HG02571 (cell line): ENCODE measurements around the gene OR52K1.
"Not testable (repeated sequence)": the region's sequence is repeated elsewhere in the genome, so short reads cannot be mapped to it uniquely, and the experiment has no call there.

Experiments
- ATAC-seq: cut with Tn5 transposase; IDR thresholded peaks from one replicate; pipeline ENCODE4 v1.9.1; 2021; ENCODE audit warnings: mild to moderate bottlenecking, moderate library complexity; ENCODE audit not compliant: unreplicated experiment

OR52K1 gene

DNA sequence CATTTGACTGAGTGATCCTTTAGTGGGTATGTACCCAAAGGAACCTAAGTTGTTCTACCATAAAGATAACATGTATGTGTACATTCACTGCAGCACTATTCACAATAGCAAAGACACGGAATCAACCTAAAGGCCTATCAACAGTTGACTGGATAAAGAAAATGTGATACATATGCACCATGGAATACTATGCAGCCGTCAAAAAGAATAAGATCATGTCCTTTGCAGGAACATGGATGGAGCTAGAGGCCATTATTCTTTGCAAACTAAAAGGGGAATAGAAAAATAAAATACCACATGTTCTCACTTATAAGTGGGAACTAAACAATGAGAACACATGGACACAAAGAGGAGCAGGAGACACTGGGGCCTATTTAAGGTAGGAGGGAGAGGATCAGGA is 9.0 kb downstream of the OR52K1 start:
- ATAC-seq = not testable (repeated sequence)

DNA sequence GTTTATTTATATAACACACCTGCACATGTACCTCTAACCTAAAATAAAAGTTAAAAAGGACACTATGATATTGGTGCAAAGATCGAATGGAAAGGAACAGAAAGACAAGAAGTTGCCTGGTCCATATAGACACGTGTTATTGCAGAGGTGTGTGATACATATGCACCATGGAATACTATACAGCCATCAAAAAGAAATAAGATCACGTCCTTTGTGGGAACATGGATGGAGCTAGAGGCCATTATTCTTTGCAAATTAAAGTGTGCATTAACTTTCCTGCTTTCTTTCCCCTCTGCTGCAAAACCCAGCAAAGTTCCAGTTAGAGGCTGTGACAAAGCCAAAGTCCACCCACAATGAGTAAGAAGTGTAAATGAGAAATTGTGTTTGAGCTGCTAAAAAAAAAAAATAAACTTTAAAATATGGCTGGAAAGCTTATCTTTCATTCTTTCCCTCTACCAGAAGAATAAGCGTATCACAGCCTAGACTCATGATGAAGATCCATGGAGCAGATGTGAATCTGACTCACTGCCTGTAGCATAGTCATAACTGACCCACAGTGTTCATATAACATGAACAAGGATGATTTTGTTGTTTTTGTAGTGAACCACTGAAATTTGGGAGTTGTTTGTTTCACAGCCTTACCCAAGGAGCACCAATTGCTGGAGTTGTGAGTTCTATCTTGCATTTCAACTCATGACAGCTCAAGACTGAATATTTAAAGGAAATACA is 9.6 kb downstream of the OR52K1 start:
- no peak for ATAC-seq

DNA sequence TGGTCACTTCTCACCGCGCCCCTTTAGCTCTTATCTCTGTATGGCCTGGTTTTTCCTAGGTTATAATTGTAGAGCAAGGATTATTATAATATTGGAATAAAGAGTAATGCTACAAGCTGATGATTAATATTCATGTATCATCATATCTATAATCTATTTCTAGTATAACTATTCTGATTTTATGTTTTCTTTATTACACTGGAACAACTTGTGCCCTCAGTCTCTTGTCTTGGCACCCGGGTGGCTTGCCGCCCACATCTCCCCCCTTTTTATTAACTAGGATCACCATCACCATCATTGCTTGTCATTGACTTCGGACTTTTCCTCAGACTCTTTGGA is 11.0 kb downstream of the OR52K1 start:
- ATAC-seq = no peak

DNA sequence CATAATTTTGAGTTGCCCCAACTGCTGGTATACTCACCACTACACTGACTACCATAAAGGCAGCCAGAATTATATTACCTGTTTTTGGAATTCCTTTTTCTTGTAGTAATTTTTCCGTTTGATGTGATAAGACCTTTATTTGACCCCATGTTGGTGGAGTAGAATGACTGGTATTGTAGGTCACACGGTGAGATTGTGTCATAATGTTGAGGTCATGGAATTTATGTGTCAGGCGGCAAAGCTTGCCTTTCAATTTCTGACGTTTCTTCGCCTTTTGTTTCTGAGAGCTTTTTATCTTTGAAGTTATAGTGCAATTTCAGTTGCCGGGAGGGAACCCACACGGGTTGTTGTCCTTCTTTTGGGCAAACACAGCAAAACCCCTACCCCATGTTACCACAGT is 13.0 kb downstream of the OR52K1 start:
- no peak for ATAC-seq

DNA sequence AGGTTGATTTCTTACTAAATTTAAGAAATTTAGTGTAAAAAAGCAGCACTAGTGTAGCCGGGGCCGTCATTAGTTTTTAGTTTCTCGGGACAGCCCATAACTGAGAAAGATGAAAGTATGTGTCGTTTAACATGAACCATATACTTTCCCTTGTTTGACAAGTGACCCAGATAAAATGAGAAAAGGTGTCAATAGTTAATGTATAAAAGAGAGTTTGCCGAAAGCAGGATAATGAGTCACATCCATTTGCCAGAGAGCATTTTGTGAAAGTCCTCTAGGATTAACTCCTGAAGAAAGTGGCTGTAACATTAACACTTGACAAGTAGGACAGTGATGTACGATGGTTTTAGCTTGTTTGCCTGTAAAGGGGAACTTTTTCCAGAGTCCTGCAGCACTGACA is 13.5 kb downstream of the OR52K1 start:
- ATAC-seq = no peak

DNA sequence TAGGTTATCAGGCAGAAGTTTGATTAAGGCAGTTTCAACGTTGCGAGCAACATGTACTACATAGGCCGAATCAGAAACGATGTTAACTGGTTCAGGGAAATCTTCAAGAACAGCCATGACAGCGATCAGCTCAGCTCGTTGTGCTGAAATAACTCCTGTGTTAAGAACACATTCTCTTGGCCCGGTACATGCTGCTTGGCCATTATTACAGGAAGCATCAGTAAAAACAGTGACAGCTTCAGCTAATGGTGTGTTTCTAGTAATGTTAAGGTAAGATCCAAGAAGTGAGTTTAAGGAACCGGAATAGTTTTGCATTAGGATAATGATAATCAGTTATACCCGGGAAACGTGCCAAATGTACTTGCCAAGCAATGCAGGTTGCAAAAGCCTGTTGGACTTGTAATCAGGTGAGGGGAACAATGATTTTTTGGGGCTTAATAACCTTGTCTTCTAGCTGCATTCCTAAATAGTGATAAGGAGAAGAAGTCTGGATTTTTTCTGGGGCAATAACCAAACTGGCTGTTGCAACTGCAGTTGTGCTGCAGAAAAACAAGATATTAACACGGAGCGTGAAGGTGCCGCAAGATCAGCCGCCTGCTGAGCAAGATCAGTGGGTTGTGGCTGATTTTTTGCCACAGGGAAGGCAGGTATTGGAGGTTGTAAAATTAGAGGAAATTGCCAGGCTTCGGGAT is 14.3 kb downstream of the OR52K1 start:
- ATAC-seq = no peak

DNA sequence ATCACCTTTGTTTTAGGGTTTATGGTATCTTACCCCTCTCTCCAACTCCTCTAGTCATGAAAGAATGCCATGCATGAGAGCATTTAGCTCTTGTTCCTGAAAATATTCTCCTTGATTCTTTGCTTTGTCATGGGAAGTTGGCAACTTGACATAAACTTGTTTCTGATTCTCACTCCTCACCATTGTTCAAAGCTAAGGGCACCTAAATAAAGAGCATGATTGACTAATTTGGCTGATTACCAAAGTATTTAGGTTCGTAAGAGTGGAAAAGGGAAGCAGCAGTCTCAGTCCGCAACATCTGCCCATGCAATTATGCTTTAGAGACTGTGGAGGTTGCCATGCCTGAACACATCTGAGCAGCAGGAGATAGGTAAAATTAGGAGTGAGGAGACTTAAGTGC is 26.4 kb downstream of the OR52K1 start:
- no peak for ATAC-seq

DNA sequence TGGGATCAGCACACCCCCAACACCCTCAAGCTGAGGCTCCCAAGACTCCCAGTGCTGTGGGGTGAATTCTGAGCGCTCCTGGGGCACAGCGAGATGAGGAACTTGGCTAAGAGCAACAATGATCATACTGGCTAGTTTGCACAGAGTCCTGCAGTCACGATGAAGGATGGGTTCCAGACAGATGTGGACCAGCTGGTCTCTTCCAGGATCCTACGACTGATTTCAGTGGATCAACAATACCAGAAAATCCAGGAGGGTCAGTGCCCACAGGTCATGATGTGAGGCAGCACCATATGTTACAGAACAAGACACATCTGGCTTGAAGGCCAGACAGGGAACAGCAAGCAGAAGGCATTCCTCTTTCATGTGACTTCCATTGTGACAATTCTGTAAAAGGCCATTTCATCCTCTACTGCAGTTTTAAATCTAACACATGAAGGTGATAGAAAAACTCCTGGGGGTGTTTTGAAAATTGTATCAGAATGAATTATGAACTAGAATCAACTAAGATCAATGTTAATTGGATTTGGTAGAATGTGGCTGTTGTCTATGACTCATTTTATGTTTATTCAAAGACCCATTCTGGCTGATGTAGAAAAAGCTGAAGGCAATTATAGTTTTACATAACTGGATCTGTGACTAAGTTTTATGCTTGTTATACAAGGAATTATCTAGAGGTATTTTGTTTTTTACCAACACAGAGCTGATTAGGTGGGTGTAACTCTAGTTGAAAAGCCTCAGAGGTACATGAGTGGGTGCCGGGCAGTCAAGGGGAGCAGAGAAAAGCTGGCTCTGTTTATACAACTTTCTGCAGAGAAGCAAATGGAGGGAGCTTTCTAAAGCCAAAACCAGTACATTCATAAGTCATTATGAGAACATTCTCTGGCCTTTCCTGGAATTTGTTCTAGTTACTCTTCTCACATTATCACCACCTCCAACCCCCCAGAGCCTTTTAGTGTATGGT is 29.1 kb downstream of the OR52K1 start:
- ATAC-seq = no peak

DNA sequence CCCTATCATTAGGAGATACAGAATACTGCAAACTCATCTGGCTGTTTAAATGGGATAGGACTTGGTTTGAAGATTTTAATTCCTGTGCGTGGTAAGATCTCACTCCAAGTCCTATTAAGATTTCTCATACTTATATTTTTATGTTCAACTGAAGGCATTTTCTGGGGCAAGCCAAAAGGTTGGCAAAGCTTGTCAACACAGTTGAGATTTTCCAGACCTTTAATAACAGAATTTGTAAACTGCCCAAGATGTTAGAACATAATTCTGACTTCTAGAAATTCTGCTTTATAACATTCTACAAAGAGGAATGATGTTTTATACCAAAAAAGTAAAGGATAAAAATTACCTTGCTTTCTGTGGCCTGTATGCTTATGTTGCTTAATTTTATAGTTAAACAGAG is 31.8 kb downstream of the OR52K1 start:
- ATAC-seq = no peak

DNA sequence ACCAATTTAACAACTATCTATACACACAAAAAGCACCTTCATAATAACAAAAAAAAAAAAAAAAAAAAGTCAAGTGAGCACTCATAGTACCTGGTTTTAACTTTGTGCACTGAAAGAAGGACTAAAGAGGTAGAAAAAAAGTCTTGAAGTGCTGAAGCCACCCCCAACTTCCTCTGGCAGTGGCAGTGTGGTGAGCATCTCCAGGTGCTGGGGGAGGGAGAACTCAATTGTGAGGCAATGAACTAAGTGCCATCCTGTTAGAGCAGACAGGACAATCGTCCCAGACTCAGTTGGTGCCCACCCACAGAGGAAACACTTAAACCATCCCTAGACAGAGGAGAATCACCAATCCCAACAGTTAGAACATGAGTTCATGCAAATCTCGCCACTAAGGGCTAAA is 39.9 kb downstream of the OR52K1 start:
- no peak for ATAC-seq

DNA sequence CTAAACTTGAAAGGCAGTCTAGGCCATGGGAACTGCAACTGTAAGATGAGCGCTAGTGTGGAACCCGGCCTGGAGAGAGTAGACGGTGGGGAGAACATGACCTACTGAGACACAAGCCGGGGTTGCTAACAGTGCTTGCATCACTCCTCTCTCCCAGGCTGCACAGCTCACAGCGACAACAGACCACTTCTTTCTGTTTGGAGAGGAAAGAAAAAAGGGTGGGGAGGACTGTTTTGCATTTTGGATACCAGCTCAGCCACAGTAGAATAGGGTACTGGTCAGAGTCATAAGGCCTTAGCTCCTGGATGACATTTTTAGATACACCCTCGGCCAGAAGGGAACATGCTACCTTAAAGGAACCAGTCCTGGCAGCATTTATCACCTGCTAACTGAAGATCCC is 40.3 kb downstream of the OR52K1 start:
- ATAC-seq = no peak

DNA sequence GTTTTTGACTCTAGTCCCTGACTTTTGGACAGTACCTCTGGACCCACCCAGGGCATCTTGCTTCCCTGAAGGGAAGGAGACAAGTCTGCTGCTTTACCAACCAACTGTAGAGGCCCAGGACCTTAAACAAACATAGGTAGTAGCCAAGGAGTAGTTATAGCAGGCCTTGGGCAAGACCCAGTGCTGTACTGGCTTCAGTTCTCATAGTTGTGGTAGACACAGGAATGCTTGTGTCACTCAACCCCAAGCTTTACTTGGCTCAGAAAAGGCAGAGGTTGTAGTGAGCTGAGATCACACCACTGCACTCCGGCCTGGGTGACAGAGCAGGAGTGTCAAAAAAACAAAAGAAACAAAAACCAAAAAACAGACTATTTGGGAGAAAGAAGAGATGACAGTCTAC is 41.2 kb downstream of the OR52K1 start:
- no peak for ATAC-seq

DNA sequence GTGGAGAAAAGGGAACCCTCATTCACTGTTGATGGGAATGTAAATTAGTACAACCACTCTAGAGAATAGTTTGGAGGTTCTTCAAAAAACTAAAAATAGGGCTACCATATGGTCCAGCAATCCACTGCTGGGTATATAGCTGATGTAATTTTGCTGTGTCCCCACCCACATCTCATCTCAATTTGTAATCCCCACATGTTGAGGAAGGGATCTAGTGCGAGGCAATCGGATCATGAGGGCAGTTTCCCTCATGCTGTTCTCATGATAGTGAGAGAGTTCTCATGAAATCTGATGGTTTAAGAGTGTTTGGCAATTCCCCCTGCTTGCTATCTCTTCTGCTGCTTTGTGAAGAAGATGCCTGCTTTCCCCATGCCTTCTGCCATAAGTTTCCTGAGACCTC is 45.5 kb downstream of the OR52K1 start:
- ATAC-seq = no peak

DNA sequence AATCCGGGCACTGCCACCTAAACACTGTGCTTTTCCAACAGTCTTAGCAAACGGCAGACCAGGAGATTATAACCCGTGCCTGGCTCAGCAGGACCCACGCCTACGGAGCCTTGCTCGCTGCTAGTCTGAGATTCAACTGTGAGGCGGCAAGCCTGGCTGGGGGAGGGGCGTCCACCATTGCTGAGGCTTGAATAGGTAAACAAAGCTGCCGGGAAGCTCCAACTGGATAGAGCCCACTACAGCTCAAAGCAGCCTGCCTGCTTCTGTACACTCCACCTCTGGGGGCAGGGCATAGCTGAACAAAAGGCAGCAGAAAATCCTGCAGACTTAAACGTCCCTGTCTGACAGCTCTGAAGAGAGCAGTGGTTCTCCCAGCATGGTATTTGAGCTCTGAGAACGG is 49.2 kb downstream of the OR52K1 start:
- ATAC-seq = not testable (repeated sequence)

DNA sequence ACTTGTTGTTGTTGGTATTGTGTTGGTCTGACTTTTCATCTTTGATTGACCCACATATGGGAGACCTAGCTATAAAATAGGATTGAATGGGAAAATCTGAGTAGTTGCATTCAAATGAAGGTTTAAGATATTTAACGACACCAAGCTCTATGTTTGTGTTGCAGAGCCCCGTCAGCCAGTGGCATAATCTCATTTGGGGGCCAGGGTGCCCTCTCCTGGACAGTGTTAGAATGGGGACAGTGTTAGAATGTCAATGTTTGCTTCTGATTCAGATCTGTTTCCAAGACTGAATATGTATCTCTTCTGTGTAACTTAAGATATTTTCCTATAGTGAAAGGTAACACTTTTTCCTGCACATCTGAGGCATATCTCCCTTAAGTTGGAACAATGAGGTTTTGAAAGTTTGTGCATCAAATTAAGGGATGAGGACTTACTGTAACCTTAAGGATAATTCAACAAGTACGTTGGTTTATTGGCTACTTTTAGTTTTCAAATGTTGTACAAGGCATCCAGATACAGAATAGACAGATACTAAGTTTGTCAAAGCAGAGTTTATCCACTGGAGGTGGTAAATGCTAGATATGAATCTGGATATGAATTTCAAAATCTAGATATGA is 57.3 kb downstream of the OR52K1 start:
- ATAC-seq = peak; percentile 54

DNA sequence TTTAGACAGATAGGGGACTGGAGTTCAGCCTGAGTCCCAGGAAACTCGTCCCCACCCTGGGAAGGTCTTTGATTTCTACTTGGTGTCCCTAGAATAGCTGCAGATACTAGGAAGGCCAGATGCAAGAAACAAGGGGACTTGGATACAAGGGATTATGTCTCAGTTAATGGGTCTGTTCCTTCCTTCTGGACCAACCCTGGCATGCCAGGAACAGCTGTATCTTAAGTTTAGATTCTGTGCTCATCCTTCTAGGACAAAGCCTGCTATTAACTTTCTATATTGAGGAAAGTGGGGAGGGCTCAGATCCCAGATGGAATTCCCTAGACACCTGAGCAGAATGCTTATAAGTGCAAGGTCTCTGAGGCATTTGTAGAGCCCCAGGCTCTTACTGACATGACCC is 58.6 kb downstream of the OR52K1 start:
- ATAC-seq = no peak
